MM.1S (cell line): Measurements from ENCODE around the gene ITSN1.
"Not testable (repeated sequence)": the region's sequence is repeated elsewhere in the genome, so short reads cannot be mapped to it uniquely, and the experiment has no call there.

Source experiments
- CTCF ChIP-seq: fragments of 300-600 bp; sonication (generic); IDR thresholded peaks from 2 replicates; pipeline ENCODE4 v1.5.1; 2016; ENCODE audit warnings: antibody characterized with exemption, low read length, mixed read lengths
- EZH2 ChIP-seq: fragments of 300-600 bp; sonication (generic); optimal IDR thresholded peaks from 2 replicates; pipeline ENCODE3; 2017; ENCODE audit warnings: low read depth, mild to moderate bottlenecking, antibody characterized with exemption, low read length, mixed read lengths
- EZH2phosphoT487 ChIP-seq: fragments of 300-600 bp; sonication (generic); IDR thresholded peaks from 2 replicates; pipeline ENCODE4 v1.6.1; 2018; ENCODE audit warnings: antibody characterized with exemption, low read length

GRCh38 chr21:33863191-33863590 is 220.9 kb downstream of the ITSN1 start:
- not testable (repeated sequence) for TF ChIP-seq CTCF, EZH2phosphoT487, EZH2
